ENCODE results near the gene GRM4.
"Not testable (repeated sequence)": the region's sequence is repeated elsewhere in the genome, so short reads cannot be mapped to it uniquely, and the experiment has no call there.

GRM4 gene

DNA sequence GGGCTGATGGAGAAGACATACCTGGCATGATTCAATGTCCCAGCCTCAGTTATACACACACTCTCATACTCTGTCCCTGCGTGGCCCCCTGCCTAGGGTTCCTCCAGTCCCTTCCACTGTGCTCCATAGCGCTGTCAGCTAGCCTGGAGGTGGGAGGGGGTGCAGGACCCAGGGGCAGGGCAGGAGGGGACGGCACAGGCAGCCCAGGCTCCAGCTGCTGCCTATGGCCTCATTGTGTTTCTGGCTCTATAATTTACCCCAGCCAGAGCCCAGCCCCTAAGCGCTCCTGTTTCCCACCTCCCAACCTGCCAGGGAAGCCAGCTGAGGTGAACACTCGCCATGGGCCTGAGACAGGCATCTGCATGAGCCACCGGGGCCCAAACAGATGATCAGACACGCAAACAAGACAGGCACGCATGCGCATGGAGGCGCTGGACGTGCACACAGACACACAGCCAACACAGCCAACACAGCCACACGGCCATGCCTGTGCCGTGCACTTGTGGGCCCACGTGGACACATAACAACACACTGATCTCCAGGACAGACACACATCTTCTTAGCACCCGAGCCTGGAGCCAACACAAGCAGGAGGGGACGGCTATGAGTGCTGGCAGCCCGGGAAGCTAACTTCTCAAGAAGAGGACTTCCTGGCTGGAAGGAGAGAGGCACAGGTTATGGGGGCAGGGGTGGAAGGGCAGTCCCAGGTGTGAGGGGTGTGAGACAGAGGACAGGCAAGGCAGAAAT is 124.9 kb downstream of the GRM4 start:
- DNase-seq (ENCODE audit: low read depth, low spot score), result no peak

DNA sequence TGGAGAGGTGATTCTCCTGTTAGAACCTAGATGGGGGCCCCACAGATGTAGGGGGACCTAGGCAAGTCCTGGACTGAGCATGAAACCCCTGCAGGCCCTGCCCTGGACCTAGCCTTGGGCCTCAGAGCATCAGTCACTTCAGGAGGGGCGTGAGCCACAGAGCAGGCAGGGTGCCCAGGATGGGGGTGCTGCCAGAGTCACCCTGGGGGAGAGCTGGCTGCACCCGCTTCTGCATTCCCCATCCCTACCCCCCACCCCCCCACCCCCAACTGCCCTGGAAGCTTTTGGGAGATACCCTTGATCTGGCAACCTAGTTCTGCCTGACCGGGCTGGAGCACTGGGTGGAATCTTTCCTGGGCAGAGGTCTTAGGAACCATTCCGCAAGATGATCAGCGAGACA is 125.6 kb downstream of the GRM4 start:
- H3K4me3 ChIP-seq (ENCODE audit: low read length), result no peak overlapping the region
- no peak for DNase-seq (ENCODE audit: low read depth, low spot score)

More for the DNA sequence above, 124.9 kb downstream of the GRM4 start:
- no peak overlapping the region for H3K4me3 ChIP-seq (ENCODE audit: low read length)

DNA sequence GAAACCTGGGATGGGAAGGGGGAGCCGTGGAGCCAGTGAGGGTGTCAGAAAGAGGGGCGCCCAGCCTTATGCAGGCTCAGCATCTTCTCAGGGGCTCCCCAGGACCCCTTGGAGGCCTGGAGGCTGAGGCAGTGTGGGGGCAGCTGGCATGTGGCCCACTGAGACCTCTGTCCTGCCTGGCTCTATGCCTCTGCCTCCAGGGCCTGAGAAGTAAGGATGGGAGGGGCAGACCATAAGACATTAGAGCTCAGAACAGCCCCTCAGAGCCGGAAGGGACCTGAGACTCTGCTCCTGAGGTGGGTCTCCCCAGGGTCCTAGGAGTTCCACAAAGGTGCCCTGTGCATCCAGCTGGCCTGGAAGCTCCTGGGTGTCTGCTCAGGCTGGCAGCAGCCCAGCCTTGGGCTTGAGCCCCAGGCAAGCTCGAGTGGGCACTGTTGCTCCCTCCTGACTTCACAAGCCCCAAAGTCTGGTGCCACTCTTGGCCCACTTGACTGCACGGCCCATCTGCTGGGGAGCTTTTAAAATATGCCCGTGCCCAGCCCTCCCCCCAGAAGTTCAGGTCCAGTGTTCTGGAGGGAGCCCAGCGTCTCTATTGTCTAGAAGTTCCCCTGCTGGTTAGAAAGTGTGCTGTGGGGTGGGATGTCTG is 126.8 kb downstream of the GRM4 start:
- H3K4me3 ChIP-seq (ENCODE audit: low read length), result no peak overlapping the region
- DNase-seq (ENCODE audit: low read depth, low spot score), result no peak

DNA sequence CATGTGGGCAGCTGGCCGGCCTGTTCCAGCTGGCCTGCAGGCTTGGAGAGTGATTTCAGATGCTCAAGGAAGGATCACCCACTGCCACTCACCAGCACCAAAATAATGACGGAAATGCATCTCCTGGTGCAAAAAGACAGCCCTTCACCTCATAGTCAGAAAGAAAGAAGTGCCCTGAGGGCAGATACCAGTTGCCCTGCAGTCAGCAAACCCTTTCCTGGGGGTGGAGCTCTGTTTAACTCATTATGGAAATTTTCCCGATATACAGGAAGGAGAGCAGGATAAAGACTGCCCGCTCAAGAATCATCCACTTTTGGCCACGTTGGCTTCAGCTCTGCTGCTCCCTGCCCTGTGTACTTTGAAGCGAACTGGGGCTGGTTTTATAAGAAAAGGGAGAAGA is 127.9 kb downstream of the GRM4 start:
- no peak overlapping the region for H3K4me3 ChIP-seq (ENCODE audit: low read length)
- no peak for DNase-seq (ENCODE audit: low read depth, low spot score)

DNA sequence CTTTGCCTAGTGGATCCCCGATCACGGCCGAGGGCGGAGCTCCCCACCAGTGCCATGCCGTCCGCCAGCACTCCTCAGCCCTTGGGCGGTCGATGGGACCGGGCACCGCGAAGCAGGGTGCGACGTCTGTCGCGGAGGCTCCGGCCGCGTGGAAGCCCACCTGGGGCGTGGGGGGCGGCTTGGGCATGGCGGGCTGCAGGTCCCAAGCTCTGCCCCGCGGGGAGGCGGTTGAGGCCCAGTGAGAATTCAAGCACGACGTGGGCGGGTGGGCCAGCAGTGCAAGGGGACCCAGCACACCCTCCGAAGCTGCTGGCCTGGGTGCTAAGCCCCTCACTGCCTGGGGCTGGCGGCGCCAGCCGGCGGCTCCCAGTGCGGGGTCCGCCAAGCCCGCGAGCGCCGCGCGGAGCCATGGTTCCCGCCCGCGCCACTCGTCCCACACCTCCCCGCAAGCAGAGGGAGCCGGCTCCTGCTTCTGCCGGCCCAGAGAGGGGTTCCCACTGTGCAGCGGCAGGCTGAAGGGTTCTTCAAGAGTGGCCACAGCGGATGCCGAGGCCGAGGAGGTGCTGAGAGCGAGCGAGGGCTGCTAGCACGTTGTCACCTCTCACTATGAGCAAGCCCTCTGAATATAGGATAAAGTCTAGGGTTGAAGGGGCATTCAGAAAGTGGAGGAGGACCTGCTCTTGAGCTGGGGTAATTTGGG is 128.6 kb downstream of the GRM4 start:
- DNase-seq (ENCODE audit: low read depth, low spot score), result no peak
- no peak overlapping the region for H3K4me3 ChIP-seq (ENCODE audit: low read length)

DNA sequence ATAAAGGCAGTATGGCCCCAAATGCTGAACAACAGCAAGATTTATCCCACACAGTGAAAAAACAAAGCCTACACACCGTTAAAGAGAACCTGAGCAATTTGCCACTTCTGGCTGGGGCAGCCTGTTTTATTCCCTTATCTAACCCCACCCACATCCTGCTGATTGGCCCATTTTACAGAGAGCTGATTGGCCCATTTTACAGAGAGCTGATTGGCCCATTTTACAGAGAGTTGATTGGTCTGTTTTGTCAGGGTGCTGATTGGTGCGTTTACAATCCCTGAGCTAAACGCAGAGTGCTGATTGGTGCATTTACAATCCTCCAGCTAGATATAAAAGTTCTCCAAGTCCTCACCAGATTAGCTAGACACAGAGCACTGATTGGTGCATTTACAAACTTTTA is 129.3 kb downstream of the GRM4 start:
- not testable (repeated sequence) for DNase-seq (ENCODE audit: low read depth, low spot score); H3K4me3 ChIP-seq (ENCODE audit: low read length)

DNA sequence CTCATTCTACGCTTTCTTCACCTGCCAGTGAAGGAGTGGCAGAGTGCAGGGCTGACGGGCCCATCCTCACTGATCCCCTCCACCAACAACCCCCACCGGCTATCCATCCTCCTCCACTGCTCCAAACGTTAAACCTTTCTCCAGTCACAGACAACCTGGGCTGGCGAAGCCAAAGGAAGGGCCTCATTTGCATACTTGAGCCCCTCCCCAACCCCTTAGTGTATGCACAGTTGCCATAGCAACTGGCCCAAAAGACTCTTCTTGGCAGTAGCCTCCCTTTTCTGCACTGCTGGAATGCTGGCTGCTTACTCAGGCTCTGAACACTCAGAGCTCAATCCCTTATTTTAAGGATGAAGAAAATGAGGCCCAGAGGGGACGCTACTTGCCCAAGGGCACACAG is 130.3 kb downstream of the GRM4 start:
- DNase-seq (ENCODE audit: low read depth, low spot score), result no peak
- H3K4me3 ChIP-seq (ENCODE audit: low read length), result no peak overlapping the region

DNA sequence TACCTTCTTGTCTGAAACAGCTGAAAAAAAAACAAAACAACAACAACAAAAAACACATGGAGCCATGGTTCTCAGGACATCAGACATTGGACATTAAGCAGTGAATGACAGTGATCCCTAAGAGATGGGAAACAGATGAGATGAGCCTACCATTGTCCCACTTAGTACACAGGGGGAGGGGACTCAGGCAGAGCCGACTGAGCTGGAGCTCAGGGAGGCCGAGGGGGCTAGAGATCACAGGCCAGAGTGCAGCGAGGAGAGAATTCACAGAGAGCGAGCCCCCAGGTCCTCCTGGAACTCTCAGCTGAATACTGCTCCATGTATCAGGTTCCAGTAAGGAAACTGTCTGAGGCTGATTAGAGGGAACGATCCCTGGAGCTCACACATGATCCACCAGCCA is 134.6 kb downstream of the GRM4 start:
- no peak overlapping the region for H3K4me3 ChIP-seq (ENCODE audit: low read length)
- DNase-seq (ENCODE audit: low read depth, low spot score), result no peak

DNA sequence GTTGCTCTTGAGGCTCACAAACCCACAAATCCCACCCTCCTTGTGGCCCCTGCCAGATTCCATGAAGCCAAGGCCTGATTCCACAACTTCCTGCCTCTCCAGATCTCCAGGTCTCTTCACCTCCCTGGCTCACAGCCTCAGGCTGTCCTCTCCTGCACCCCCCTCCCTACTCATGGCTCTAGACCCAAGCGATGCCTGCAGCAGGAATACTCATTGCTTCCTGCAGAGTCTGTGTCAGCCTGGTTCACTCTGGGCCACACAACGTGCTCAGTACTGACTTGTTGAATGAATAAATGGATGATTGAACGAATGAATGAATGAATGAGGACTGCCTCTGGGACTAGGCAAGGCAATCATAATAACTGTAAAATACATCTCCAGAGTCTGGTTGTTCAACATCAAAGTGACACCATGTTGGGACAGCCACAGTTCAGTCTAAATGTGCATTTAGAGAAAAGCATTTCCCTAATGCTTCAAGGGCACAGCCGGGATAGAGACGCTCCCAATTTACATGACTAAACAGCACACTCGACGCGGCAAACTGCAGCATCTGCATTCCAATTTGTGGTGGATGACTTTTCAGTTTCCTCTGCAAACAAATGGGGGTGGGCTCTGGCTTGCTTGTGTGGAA is 139.9 kb downstream of the GRM4 start:
- no peak overlapping the region for H3K4me3 ChIP-seq (ENCODE audit: low read length)
- DNase-seq (ENCODE audit: low read depth, low spot score), result no peak

DNA sequence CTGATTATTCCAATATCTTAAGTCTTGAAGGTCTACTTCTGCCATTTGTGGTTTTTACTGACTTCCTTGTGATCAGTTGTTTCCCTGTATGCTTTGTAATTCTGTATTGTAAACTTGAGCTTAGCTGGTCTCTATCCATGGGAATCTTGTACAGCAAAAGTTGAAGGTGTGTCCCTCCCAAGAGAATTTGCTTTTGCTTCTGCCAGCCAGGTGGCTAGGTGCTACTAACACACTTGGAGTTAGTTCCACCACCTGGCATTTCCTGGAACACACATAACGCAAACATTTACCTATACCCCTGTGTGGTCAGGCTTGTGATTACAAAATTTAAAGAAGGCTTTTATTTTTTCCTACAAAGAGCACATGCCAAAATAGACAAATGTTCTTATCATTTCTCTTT is 141.2 kb downstream of the GRM4 start:
- H3K4me3 ChIP-seq (ENCODE audit: low read length), result no peak overlapping the region
- DNase-seq (ENCODE audit: low read depth, low spot score), result no peak

DNA sequence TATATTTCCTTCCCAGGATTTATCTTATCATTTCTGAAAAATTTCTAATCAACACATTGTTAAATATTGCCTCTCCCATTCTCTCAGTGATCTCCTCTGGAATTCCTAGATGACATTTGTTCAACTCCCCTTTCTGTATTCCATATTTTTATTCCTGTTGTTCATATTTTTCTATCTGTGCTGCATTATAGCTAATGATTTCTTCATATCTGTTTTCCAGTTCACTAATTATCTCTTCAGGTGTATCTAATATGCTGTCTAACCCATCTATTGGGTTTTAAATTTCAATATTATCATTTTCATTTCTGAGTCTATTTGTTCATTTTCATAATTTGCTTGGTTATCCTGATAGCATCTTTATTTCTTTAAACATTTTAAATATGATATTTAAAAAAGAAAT is 141.9 kb downstream of the GRM4 start:
- H3K4me3 ChIP-seq (ENCODE audit: low read length), result no peak overlapping the region
- no peak for DNase-seq (ENCODE audit: low read depth, low spot score)

DNA sequence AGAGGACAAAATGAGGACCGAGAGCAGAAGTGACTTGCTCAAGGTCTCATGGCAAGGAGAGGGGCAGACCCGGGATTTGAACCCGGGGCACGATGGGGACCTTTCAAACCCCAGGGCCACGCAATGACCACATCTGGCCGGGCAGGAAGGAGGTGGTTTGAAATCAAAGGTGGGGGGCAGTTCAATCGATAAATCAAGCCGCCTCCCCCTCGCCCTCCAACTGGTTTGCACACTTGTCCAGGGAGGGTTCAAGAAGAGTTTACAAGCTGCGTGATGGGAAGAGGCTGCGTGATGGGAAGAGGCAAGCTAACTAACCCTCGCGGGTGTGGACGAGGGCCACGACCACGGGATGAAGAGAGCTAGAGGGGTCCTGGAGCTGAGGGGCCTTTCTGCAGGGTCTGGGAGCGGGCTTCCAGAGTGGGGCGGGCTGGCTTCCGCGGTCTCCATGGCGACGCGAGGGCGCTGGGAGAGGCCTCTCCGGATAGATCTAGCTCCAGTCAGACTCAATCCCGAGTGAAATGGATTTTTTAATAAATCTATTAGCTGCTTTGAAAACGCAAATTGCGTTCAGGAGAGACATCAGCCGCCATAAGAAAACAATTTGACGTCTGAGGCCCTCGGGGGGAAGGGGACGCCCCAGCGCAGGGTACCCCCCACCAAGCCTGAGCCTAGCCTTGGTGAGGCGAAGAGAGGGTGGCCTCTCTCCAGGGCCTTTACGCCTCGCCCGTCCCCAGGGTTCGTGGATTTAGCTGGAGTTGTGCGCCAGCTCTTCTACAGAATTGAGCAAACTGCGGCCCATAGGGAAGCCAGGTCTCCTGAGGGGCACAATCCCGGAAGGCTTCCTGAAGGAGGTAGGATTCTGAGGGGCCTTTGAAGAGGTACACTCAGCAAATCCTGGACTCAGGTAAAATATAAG is 143.9 kb downstream of the GRM4 start:
- no peak overlapping the region for H3K4me3 ChIP-seq (ENCODE audit: low read length)
- no peak for DNase-seq (ENCODE audit: low read depth, low spot score)

DNA sequence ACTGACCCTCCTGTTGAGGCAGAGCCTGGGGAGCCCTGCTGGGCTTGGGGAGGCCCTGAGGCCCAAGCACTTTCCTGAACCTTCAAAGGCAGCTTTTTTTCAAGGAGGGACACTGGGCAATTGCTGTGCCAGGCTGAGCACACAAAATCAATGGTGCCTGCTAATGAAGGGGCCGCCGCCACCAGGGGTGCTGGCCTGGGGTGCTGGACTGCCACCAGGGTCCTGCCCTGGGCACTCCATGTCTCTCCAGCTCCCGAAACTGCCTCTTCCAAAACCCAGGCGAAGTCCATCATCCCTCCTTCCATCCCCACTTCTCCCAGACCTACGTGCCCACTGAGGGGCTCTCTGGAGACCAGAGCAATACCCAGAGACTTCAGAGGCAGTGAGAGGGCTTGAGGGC is 145.6 kb downstream of the GRM4 start:
- DNase-seq (ENCODE audit: low read depth, low spot score), result no peak
- no peak overlapping the region for H3K4me3 ChIP-seq (ENCODE audit: low read length)

DNA sequence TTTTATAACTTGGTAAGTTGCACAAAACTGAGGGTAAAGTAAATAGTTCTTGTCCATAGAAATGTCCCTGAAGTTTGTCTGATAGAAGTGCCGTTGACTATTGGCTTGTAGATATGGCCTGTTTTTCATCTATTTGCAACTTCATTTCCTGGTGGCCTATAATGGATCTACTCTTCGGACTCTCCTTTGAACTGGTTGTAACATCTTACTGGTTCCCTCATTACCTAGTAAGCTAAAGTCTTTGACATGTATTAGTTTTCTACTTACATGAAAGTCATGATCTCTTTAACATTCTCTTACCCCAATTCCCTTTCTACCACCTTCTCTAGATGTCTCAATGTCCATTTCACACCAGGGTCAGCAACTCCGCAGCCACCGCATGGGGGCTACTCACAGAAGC is 146.3 kb downstream of the GRM4 start:
- no peak for DNase-seq (ENCODE audit: low read depth, low spot score)

DNA sequence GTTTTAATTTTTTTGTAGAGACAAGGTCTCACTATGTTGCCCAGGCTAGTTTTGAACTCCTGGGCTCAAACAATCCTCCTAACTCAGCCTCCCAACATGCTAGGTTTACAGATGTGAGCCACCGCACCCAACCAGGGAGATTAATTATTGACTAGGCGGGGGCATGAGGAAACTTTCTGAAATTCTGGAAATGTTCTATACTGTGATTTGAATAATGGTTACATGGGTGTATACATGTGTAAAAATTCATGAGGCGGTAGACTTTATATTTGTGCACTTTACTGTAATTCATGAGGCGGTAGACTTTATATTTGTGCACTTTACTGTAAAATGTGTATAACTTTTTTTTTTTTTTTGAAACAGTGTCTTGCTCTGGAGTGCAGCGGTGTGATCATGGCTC is 147.2 kb downstream of the GRM4 start:
- no peak overlapping the region for H3K4me3 ChIP-seq (ENCODE audit: low read length)
- DNase-seq (ENCODE audit: low read depth, low spot score), result no peak

More for the DNA sequence above, 146.3 kb downstream of the GRM4 start:
- H3K4me3 ChIP-seq (ENCODE audit: low read length), result no peak overlapping the region

DNA sequence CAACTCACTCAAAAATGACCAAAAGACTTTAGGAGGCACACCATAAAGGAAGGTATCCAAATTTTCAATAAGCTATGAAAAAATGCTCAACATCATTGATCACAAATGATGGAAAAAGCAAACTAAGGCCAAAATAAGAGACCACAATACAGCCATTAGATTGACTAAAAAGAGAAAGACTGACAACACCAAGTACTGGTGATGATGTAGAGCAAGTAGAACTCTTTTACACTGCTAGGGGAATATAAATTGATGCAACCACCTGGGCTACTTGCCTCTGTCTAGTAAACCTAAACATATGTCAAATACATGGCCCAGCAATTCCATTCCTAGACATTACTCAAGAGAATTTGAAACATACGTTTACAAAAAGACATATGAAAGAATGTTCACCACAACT is 148.6 kb downstream of the GRM4 start:
- DNase-seq (ENCODE audit: low read depth, low spot score), result no peak
- H3K4me3 ChIP-seq (ENCODE audit: low read length), result no peak overlapping the region

DNA sequence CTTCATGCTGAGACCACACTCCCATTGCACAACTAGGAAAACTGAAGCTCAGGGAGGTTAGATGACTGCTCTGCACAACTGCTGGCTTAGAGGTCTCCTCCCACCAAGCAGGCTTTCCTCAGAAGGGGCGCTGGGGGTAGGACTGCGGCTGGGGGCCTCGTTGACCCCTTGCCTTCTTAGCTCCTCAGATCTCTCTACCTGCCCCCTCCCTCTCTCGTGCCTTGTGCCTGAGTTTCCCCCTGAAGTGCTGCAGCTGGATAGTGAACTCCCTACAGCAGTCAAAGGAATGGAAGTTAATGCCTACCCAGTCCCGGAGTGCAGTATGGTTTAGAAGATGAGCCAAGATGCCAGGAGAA is 149.8 kb downstream of the GRM4 start:
- no peak overlapping the region for H3K4me3 ChIP-seq (ENCODE audit: low read length)

DNA sequence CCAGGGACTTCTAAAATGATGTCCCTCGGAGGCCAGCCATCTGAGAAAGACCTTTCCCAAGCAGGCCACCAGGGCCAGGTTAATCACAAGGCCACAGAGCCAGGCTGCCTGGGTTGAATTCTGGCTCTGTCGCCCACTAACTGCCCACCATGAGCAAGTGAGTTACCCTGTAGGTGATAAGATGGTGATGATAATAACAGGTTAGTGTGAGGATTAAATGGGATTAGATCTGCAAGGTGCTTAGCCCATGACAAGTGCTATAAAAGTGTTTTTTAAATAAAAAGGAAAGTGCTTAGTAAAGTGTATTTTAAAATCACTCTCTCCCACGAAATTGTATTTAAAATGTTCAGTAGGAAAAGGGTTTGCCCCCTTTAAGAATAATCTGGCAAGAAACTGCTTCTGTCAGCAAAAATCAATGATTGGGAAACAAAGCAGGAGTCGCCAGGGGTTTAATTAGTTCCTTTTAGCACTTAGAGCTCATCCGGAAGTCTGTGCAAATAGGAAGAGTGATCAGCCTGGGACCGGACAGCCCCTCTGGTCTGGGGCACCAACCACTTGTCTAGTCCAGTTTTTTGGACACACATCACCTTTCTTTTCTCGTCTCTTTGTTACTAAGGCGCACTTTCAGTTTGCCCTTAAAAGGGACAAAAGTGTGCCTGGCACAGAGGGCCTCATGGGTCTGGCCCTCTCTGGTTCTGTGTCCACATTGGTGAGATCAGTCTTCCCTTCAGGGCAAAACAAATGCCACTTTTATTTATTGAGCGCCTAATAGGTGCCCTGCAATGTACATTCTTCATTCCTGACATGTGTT is 150.4 kb downstream of the GRM4 start:
- no peak overlapping the region for H3K4me3 ChIP-seq (ENCODE audit: low read length)
- DNase-seq (ENCODE audit: low read depth, low spot score), result no peak

More for the DNA sequence above, 149.8 kb downstream of the GRM4 start:
- no peak for DNase-seq (ENCODE audit: low read depth, low spot score)

Measured in Jurkat, Clone E6-1 (cell line).